Endothelial cell of umbilical vein (primary cell): Measurements from ENCODE around the gene ZDHHC7. TPM values are rescaled to one million over a fixed set of nuclear protein-coding genes. Genes with fewer than 3 reads are reported as not detected.

Source experiments
- BruUV-seq: library from RNA; stranded (reverse); fragments of 400-500 nt; replicated peaks from 2 replicates; lab custom pipeline; 2021; lab: Mats Ljungman, UMichigan
- CTCF ChIA-PET: fragments of 300-600, 350-600 bp; sonication (Branson Sonifier 250); formaldehyde crosslinking; loops from one replicate; lab custom pipeline; 2021; ENCODE audit warnings: antibody characterized with exemption, inconsistent platforms; lab: Charles Lee
- POLR2A ChIA-PET: fragments of 300-600, 350-600 bp; sonication (Branson Sonifier 250); formaldehyde crosslinking; loops from one replicate; lab custom pipeline; 2021; ENCODE audit warnings: antibody characterized with exemption, inconsistent platforms; lab: Charles Lee
- DNase-seq: peaks from one replicate; pipeline ENCODE4 v3.0.0-alpha.2; 2011; ENCODE audit warnings: low read depth, low spot score
- FAIRE-seq: peaks from 2 replicates; lab custom pipeline; 2011; peaks lifted over from hg19 to GRCh38; lab: Jason Lieb, UNC
- H2AFZ ChIP-seq: 2 replicates; pipeline ENCODE4 v1.6.0; 2012; ENCODE audit warnings: low read depth, low read length, control low read depth, inconsistent platforms
- H3K27ac ChIP-seq: 2 replicates; pipeline ENCODE4 v1.5.1; 2011; ENCODE audit warnings: low read depth, mild to moderate bottlenecking, control low read depth, low read length, moderate library complexity; ENCODE audit not compliant: insufficient read depth
- H3K27me3 ChIP-seq, 2 experiments: 2 replicates each; pipeline versions ENCODE4 v1.6.0 to v1.6.1; 2011; ENCODE audit warnings: low read length in 2 of 2, mixed read lengths in 1 of 2; ENCODE audit not compliant: control insufficient read depth in 2 of 2, insufficient read depth in 2 of 2
- H3K36me3 ChIP-seq, 2 experiments: 2 replicates in 1 of 2; 3 replicates in 1 of 2; pipeline ENCODE4 v1.5.1; 2011; ENCODE audit warnings: low read length in 2 of 2, mild to moderate bottlenecking in 1 of 2, moderate library complexity in 1 of 2; ENCODE audit not compliant: control insufficient read depth in 2 of 2, insufficient read depth in 2 of 2; ENCODE audit errors: extremely low read depth in 1 of 2
- H3K4me1 ChIP-seq: 3 replicates; pipeline ENCODE4 v1.5.1; 2011; ENCODE audit warnings: mild to moderate bottlenecking, low read length; ENCODE audit not compliant: control insufficient read depth, insufficient read depth; ENCODE audit errors: extremely low read depth
- H3K4me2 ChIP-seq: 2 replicates; pipeline ENCODE4 v1.6.1; 2011; ENCODE audit warnings: low read length, control low read depth, mixed read lengths; ENCODE audit not compliant: insufficient read depth
- H3K4me3 ChIP-seq, 3 experiments: fragments of 200-600 bp in 1 of 3; sonication (generic), shearing (Covaris generic) in 1 of 3; replicated peaks in 1 of 3; 2 replicates each; pipeline ENCODE4 v1.5.1; 2011 to 2016; ENCODE audit warnings: control low read depth in 3 of 3, low read length in 3 of 3, mild to moderate bottlenecking in 2 of 3, inconsistent platforms in 1 of 3, low read depth in 1 of 3, moderate library complexity in 1 of 3; ENCODE audit not compliant: insufficient read depth in 1 of 3
- H3K79me2 ChIP-seq: 2 replicates; pipeline ENCODE4 v1.6.0; 2012; ENCODE audit warnings: low read length, inconsistent platforms; ENCODE audit not compliant: control insufficient read depth, insufficient read depth
- H3K9ac ChIP-seq: replicated peaks from 2 replicates; pipeline ENCODE3; 2011; ENCODE audit warnings: low read length, control low read depth; ENCODE audit not compliant: insufficient read depth; ENCODE audit errors: extremely low read depth
- H3K9me1 ChIP-seq: replicated peaks from 3 replicates; pipeline ENCODE4 v1.6.0; 2011; ENCODE audit warnings: mild to moderate bottlenecking, low read length; ENCODE audit not compliant: control insufficient read depth, insufficient read depth; ENCODE audit errors: extremely low read depth
- H3K9me3 ChIP-seq: replicated peaks from 2 replicates; pipeline ENCODE4 v1.5.1; 2012; ENCODE audit warnings: low read length, inconsistent platforms; ENCODE audit not compliant: control insufficient read depth, insufficient read depth
- H4K20me1 ChIP-seq: replicated peaks from 2 replicates; pipeline ENCODE3; 2011; ENCODE audit warnings: mild to moderate bottlenecking, low read length; ENCODE audit not compliant: control insufficient read depth, insufficient read depth; ENCODE audit errors: extremely low read depth
- FOS ChIP-seq: IDR thresholded peaks from 2 replicates; pipeline ENCODE4 v1.6.1; 2011; ENCODE audit warnings: mild to moderate bottlenecking, low read length, moderate library complexity, borderline replicate concordance; ENCODE audit not compliant: insufficient read depth
- GATA2 ChIP-seq: IDR thresholded peaks from 2 replicates; pipeline ENCODE4 v1.7.0; 2011; ENCODE audit warnings: low read depth, mild to moderate bottlenecking, moderate library complexity, mixed read lengths, low read length; ENCODE audit not compliant: insufficient read length, insufficient read depth
- JUN ChIP-seq: IDR thresholded peaks from 2 replicates; pipeline ENCODE4 v1.6.1; 2011; ENCODE audit warnings: borderline replicate concordance, low read depth; ENCODE audit not compliant: insufficient read length, insufficient read depth
- MYC ChIP-seq: IDR thresholded peaks from one replicate; pipeline ENCODE4 v1.6.1; 2011; ENCODE audit warnings: mild to moderate bottlenecking, low read depth, low read length
- dilution Hi-C: fragments of 300-500 bp; cut with MboI; formaldehyde crosslinking; loops from one replicate; pipeline ENCODE4 v1.15.0; 2019; ENCODE audit warnings: low sequenced_read_pairs; ENCODE audit not compliant: extremely low pct_ligation_motif_present
- intact Hi-C: fragments of 100-400 bp; cut with micrococcal nuclease; formaldehyde crosslinking; loops from one replicate; pipeline ENCODE4 v1.10.0; 2022
- polyA plus RNA-seq, 4 experiments: library from polyadenylated mRNA; depleted of rRNA in 3 of 4; stranded (reverse) in 3 of 4; unstranded in 1 of 4; fragments of >200 nt; gene quantifications; 2 replicates each; pipeline versions ENCODE4 v1.2.1 to v1.2.3, GENCODE V29; 2011 to 2012; ENCODE audit warnings: missing spikeins in 1 of 4
- total RNA-seq: library from RNA; stranded (reverse); gene quantifications from 2 replicates; pipeline ENCODE4 v1.2.3, GENCODE V29; 2021

Gene ZDHHC7
- total and polyA plus RNA-seq, 2 donors (not counting 3 experiments of a cell fraction or from before 2014, with no cell fraction given) = 44.1 to 46.2 TPM

GRCh38 chr16:85003076-85003475 is 8.3 kb downstream of the ZDHHC7 start:
- no peaks in the 10 kb centered on the region for H3K9me1 ChIP-seq
- no peaks in the 10 kb centered on the region for H3K36me3 ChIP-seq
- H2AFZ ChIP-seq = no peak overlapping the region
- ChIA-PET CTCF (interaction anchor here (1.1 kb wide), 1 partner anchor 9 kb away, joined by 3 read pairs; no protein-coding TSS in a partner anchor), POLR2A (no interaction called here)
- H3K27me3 ChIP-seq = no peaks in the 10 kb centered on the region
- FAIRE-seq = no peak
- no peak for DNase-seq
- BruUV-seq = no TSS peak
- H3K4me2 ChIP-seq = no peak overlapping the region
- H4K20me1 ChIP-seq = no peaks in the 10 kb centered on the region
- H3K79me2 ChIP-seq = peaks cover 82% of the 10 kb centered on the region
- H3K4me1 ChIP-seq = peaks cover 12% of the 10 kb centered on the region
- no peak overlapping the region for H3K9ac ChIP-seq
- H3K27ac ChIP-seq = no peak overlapping the region
- intact Hi-C loops = no loop called here
- no peak overlapping the region for H3K4me3 ChIP-seq
- dilution Hi-C loops = no loop called here
- TF ChIP-seq MYC = no peak
- TF ChIP-seq GATA2 = no peak
- no peak for TF ChIP-seq JUN
- no peak for TF ChIP-seq FOS
- H3K9me3 ChIP-seq = no peaks in the 10 kb centered on the region

DNA sequence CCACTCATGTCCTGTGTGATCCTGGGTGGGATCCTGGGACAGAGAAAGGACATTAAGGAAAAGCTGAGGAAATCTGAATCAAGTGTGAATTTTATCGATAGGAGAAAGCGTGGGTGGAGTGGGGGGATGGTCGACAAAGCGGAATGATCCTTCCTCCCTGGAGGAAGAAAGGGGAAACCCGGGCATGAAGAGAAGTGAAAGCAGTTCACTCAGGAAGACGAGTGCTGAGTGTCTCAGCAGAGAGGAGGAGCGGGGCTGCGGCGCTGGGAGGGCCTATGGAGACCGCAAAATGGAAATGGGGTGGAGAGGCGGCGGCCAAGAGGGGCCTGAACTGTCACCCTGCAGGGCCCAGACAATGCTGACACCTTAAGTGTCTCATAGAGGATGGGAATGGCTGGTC is 8.7 kb downstream of the ZDHHC7 start:
- Histone ChIP-seq H4K20me1 (no peaks in the 10 kb centered on the region), H3K9me3 (no peaks in the 10 kb centered on the region), H3K36me3 (no peaks in the 10 kb centered on the region), H2AFZ (no peak overlapping the region), H3K4me2 (no peak overlapping the region), H3K79me2 (peaks cover 77% of the 10 kb centered on the region), H3K27ac (no peak overlapping the region), H3K9me1 (no peaks in the 10 kb centered on the region), H3K4me1 (peaks cover 12% of the 10 kb centered on the region), H3K4me3 (no peak overlapping the region), H3K27me3 (no peaks in the 10 kb centered on the region), H3K9ac (no peak overlapping the region)
- no peak for TF ChIP-seq FOS
- intact Hi-C loops (no loop called here), dilution Hi-C loops (no loop called here)
- DNase-seq (no peak), FAIRE-seq (no peak)
- no TSS peak for BruUV-seq
- ChIA-PET POLR2A (no interaction called here), CTCF (no interaction called here)
